Esophagus muscularis mucosa (tissue), 3 donors: ENCODE data around the gene ASTN2.

Source experiments
- EP300 ChIP-seq: sonication (generic); formaldehyde crosslinking; IDR thresholded peaks from one replicate; pipeline ENCODE4 v1.6.1; 2017; ENCODE audit warnings: antibody characterized with exemption
- TF ChIP-seq, protein P1 (sequence below), 3 experiments: fragments of 200-600 bp in 2 of 3; fragments of 450-650 bp in 1 of 3; sonication (generic) in 2 of 3; IDR thresholded peaks; one replicate each; pipeline ENCODE4 v1.5.1; 2017 to 2019; ENCODE audit warnings: antibody characterized with exemption in 3 of 3, mild to moderate bottlenecking in 2 of 3, moderate library complexity in 1 of 3

DNA sequence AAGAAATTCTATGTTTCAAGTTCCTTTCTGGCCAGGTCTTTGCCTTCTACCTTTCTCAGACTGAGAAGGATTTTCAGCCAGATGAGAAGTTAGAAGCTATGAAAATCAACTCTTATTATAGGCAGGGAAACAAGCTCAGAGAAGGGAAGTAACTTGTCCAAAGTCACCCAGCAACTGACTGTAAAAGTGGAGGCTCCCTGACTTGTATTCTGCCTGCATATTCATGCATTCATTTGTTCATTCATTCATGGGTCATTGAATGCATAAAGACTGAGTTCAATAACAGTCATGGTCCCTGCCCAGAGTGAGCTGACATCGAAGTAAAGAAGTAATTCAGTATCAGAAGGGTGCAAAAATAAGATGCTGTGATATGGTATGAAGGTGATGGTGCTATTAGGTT lies 1021.7 kb downstream of the ASTN2 start:
- TF ChIP-seq EP300 = no peak
- TF ChIP-seq, protein P1, sequence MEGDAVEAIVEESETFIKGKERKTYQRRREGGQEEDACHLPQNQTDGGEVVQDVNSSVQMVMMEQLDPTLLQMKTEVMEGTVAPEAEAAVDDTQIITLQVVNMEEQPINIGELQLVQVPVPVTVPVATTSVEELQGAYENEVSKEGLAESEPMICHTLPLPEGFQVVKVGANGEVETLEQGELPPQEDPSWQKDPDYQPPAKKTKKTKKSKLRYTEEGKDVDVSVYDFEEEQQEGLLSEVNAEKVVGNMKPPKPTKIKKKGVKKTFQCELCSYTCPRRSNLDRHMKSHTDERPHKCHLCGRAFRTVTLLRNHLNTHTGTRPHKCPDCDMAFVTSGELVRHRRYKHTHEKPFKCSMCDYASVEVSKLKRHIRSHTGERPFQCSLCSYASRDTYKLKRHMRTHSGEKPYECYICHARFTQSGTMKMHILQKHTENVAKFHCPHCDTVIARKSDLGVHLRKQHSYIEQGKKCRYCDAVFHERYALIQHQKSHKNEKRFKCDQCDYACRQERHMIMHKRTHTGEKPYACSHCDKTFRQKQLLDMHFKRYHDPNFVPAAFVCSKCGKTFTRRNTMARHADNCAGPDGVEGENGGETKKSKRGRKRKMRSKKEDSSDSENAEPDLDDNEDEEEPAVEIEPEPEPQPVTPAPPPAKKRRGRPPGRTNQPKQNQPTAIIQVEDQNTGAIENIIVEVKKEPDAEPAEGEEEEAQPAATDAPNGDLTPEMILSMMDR (IDR thresholded peaks at IDR 0.05) = no peak
